Kidney (tissue), 14 donors: ENCODE data around the gene ATP1A3. TPM values are rescaled to one million over a fixed set of nuclear protein-coding genes. Genes with fewer than 3 reads are reported as not detected.
A peak's percentile ranks its signal among the peaks of the same experiment; 100 is the strongest.
"Not testable (repeated sequence)": the region's sequence is repeated elsewhere in the genome, so short reads cannot be mapped to it uniquely, and the experiment has no call there.

ENCODE experiments used
- DNase-seq, 5 donors: peaks; one replicate each; pipeline ENCODE4 v3.0.0-alpha.2; 2013 to 2020
- FAIRE-seq: peaks from 2 replicates; lab custom pipeline; 2012; peaks lifted over from hg19 to GRCh38; lab: Jason Lieb, UNC
- H3K27ac ChIP-seq, 2 donors: one replicate each; pipeline ENCODE4 v1.7.0; 2013; ENCODE audit warnings: low read depth in 2 of 2, low read length in 2 of 2, inconsistent platforms in 1 of 2
- H3K27me3 ChIP-seq: one replicate; pipeline ENCODE4 v1.7.1; 2013; ENCODE audit warnings: low read length, inconsistent platforms; ENCODE audit not compliant: control insufficient read depth, insufficient read depth
- H3K36me3 ChIP-seq, 3 donors: one replicate each; pipeline versions ENCODE4 v1.7.0 to v1.7.1; 2013; ENCODE audit warnings: low read length in 3 of 3, control low read depth in 1 of 3, inconsistent platforms in 1 of 3; ENCODE audit not compliant: insufficient read depth in 3 of 3, control insufficient read depth in 2 of 3
- H3K4me1 ChIP-seq, 3 donors: one replicate each; pipeline versions ENCODE4 v1.7.0 to v1.7.1; 2013; ENCODE audit warnings: low read length in 3 of 3, inconsistent platforms in 1 of 3, low read depth in 1 of 3; ENCODE audit not compliant: control insufficient read depth in 2 of 3, insufficient read depth in 2 of 3
- H3K4me3 ChIP-seq, 3 donors: one replicate each; pipeline versions ENCODE4 v1.7.0 to v1.8.1; 2013; ENCODE audit warnings: low read length in 3 of 3, control low read depth in 1 of 3, inconsistent platforms in 1 of 3
- H3K9ac ChIP-seq, 3 donors: one replicate each; pipeline versions ENCODE4 v1.7.0 to v1.7.1; 2013; ENCODE audit warnings: low read length in 3 of 3, control low read depth in 1 of 3, inconsistent platforms in 1 of 3
- H3K9me3 ChIP-seq, 3 donors: one replicate each; pipeline versions ENCODE4 v1.7.0 to v1.7.1; 2013; ENCODE audit warnings: low read length in 3 of 3, control low read depth in 1 of 3, inconsistent platforms in 1 of 3; ENCODE audit not compliant: control insufficient read depth in 2 of 3, insufficient read depth in 1 of 3
- intact Hi-C: fragments of 100-400 bp; cut with DNase I; formaldehyde crosslinking; loops from one replicate; pipeline ENCODE4 v1.11.1; 2022
- polyA plus RNA-seq: library from polyadenylated mRNA; stranded (reverse); fragments of 350-450 nt; fragmentation: Illumina TruSeq; extraction: RNeasy Lipid Tissue Mini Kit (QIAGEN cat#74804); gene quantifications from one replicate; pipeline ENCODE4 v1.2.3, GENCODE V29; 2014; ENCODE audit warnings: low read depth, low replicate concordance; ENCODE audit not compliant: insufficient read depth
- total RNA-seq: library from RNA; stranded (reverse); fragmentation: NEBNext Ultra II Directional; extraction: Animal tissue kit (Norgen Biotek cat#: 25700); gene quantifications from one replicate; pipeline ENCODE4 v1.2.1, GENCODE V29; 2021
- TF ChIP-seq, protein P1 (sequence below): IDR thresholded peaks from 3 replicates; pipeline ENCODE4 v1.5.1; 2012; ENCODE audit warnings: mild to moderate bottlenecking, moderate library complexity, borderline replicate concordance; ENCODE audit not compliant: insufficient read depth; ENCODE audit errors: extremely low read depth
- donor health status: control.
- donor health status: control.
- donor health status: control.
- donor health status: control.
- donor health status: control.
- donor health status: DM: yes; HTN: yes; CAD: no.
- donor health status: Normal renal cell carcinoma (clear cell type).

Gene ATP1A3
- total and polyA plus RNA-seq, 2 donors from 2014 or later: not detected

GRCh38 chr19:41995959-41996797 is 2.1 kb upstream of the ATP1A3 start:
- DNase-seq: peak in 1 of 5 donors; percentile 63
- H3K4me3 ChIP-seq: no peak overlapping the region
- peaks cover 0 to 3% (median 0%) of the 10 kb centered on the region in 3 donors for H3K4me1 ChIP-seq
- no peak overlapping the region for H3K9ac ChIP-seq
- TF ChIP-seq, protein P1, sequence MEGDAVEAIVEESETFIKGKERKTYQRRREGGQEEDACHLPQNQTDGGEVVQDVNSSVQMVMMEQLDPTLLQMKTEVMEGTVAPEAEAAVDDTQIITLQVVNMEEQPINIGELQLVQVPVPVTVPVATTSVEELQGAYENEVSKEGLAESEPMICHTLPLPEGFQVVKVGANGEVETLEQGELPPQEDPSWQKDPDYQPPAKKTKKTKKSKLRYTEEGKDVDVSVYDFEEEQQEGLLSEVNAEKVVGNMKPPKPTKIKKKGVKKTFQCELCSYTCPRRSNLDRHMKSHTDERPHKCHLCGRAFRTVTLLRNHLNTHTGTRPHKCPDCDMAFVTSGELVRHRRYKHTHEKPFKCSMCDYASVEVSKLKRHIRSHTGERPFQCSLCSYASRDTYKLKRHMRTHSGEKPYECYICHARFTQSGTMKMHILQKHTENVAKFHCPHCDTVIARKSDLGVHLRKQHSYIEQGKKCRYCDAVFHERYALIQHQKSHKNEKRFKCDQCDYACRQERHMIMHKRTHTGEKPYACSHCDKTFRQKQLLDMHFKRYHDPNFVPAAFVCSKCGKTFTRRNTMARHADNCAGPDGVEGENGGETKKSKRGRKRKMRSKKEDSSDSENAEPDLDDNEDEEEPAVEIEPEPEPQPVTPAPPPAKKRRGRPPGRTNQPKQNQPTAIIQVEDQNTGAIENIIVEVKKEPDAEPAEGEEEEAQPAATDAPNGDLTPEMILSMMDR: no peak
- H3K27me3 ChIP-seq: peaks cover 23% of the 10 kb centered on the region
- H3K9me3 ChIP-seq: no peaks in the 10 kb centered on the region
- no peak overlapping the region for H3K27ac ChIP-seq
- intact Hi-C loops: no loop called here
- H3K36me3 ChIP-seq: no peaks in the 10 kb centered on the region
- FAIRE-seq: no peak

- Histone ChIP-seq H3K27me3 (peaks cover 22% of the 10 kb centered on the region), H3K4me3 (no peak overlapping the region), H3K27ac (no peak overlapping the region), H3K9me3 (no peaks in the 10 kb centered on the region), H3K4me1 (peaks cover 0 to 3% (median 0%) of the 10 kb centered on the region in 3 donors), H3K36me3 (no peaks in the 10 kb centered on the region), H3K9ac (no peak overlapping the region)
- intact Hi-C loops: no loop called here
- TF ChIP-seq, protein P1: no peak
- DNase-seq (no peak), FAIRE-seq (no peak)
These were observed 1.2 kb upstream of the ATP1A3 start for GRCh38 chr19:41994994-41995958.

DNA sequence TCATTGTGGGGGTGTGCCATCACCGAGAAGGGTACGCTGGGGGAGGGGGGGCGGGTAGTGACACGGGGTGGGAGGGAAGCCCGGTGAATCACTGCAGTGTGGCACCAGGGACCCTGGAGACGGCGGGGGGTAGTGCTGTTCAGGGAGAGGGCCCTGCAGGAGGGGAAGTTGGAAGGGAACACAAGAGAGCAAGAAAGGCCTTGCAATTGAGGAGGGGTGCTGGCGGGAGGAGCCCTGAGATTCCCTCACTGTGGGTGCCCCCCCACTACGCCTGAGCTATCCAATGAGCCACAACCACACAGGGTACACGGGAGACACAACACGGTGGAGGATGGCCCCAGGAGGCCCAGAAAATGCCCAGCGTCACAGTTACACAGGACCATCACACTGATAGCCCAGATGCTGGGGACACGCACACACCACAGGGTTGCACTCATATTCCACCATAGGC is 516 bp upstream of the ATP1A3 start:
- H3K9ac ChIP-seq: no peak overlapping the region
- H3K9me3 ChIP-seq: no peaks in the 10 kb centered on the region
- FAIRE-seq: no peak
- H3K36me3 ChIP-seq: no peaks in the 10 kb centered on the region
- peak in 1 of 5 donors; percentile 58 for DNase-seq
- intact Hi-C loops: no loop called here
- no peak overlapping the region for H3K27ac ChIP-seq
- H3K4me3 ChIP-seq: no peak overlapping the region
- H3K4me1 ChIP-seq: peaks cover 0 to 3% (median 0%) of the 10 kb centered on the region in 3 donors
- TF ChIP-seq, protein P1: no peak
- H3K27me3 ChIP-seq: peaks cover 16% of the 10 kb centered on the region

- H3K9ac ChIP-seq, H3K36me3 ChIP-seq, H3K27ac ChIP-seq, DNase-seq, intact Hi-C loops, H3K4me1 ChIP-seq, H3K9me3 ChIP-seq, FAIRE-seq, H3K4me3 ChIP-seq: not testable (repeated sequence)
- peaks cover 12% of the 10 kb centered on the region for H3K27me3 ChIP-seq
These were observed 2.0 kb downstream of the ATP1A3 start for GRCh38 chr19:41991925-41992569.
